HG03280 (cell line): ENCODE measurements around the gene SULT2A1.
"Not testable (repeated sequence)": the region's sequence is repeated elsewhere in the genome, so short reads cannot be mapped to it uniquely, and the experiment has no call there.

Experiments used
- ATAC-seq: cut with Tn5 transposase; IDR thresholded peaks from one replicate; pipeline ENCODE4 v1.9.1; 2021; ENCODE audit warnings: mild to moderate bottlenecking, moderate library complexity; ENCODE audit not compliant: unreplicated experiment

Gene SULT2A1

GRCh38 chr19:47860602-47861297 lies 25.4 kb downstream of the SULT2A1 start:
- ATAC-seq: no peak

- ATAC-seq: not testable (repeated sequence)
Measured at GRCh38 chr19:47859838-47860237, 26.3 kb downstream of the SULT2A1 start.

GRCh38 chr19:47858646-47859285 lies 27.3 kb downstream of the SULT2A1 start, which contains the start of gene TPRX2:
TSS of gene TPRX2 (plus strand) at chr19:47859235. CDS start at chr19:47859247, 12 bp downstream.
- ATAC-seq: not testable (repeated sequence)

GRCh38 chr19:47858231-47858630 lies 27.9 kb downstream of the SULT2A1 start:
- not testable (repeated sequence) for ATAC-seq

GRCh38 chr19:47854459-47854858 lies 31.7 kb downstream of the SULT2A1 start:
- no peak for ATAC-seq

GRCh38 chr19:47853003-47853402 lies 33.1 kb downstream of the SULT2A1 start:
- no peak for ATAC-seq

- no peak for ATAC-seq
Measured at GRCh38 chr19:47848823-47849473, 37.2 kb downstream of the SULT2A1 start.

- ATAC-seq: no peak
Measured at GRCh38 chr19:47848425-47848822, 37.7 kb downstream of the SULT2A1 start.

- ATAC-seq: no peak
Measured at GRCh38 chr19:47842941-47843340, 43.2 kb downstream of the SULT2A1 start.

- ATAC-seq: no peak
Measured at GRCh38 chr19:47839913-47840312, 46.2 kb downstream of the SULT2A1 start.

GRCh38 chr19:47839411-47839810 lies 46.7 kb downstream of the SULT2A1 start:
- ATAC-seq: no peak

- no peak for ATAC-seq
Measured at GRCh38 chr19:47836038-47836437, 50.1 kb downstream of the SULT2A1 start.

GRCh38 chr19:47832723-47833122 lies 53.4 kb downstream of the SULT2A1 start:
- no peak for ATAC-seq

- no peak for ATAC-seq
Measured at GRCh38 chr19:47826800-47827199, 59.3 kb downstream of the SULT2A1 start.

- no peak for ATAC-seq
Measured at GRCh38 chr19:47824396-47824795, 61.7 kb downstream of the SULT2A1 start.

GRCh38 chr19:47821460-47822020 lies 64.6 kb downstream of the SULT2A1 start, which contains the start of gene CRX:
TSS of gene CRX (plus strand) at chr19:47821937. CDS start at chr19:47834444, 12,507 bp downstream.
- ATAC-seq: no peak
